Measurements from ENCODE around the gene PRKAR1B. TPM values are rescaled to one million over a fixed set of nuclear protein-coding genes. Genes with fewer than 3 reads are reported as not detected.

PRKAR1B gene
- total RNA-seq, 1 experiment from 2014 or later = 14.1 TPM

DNA sequence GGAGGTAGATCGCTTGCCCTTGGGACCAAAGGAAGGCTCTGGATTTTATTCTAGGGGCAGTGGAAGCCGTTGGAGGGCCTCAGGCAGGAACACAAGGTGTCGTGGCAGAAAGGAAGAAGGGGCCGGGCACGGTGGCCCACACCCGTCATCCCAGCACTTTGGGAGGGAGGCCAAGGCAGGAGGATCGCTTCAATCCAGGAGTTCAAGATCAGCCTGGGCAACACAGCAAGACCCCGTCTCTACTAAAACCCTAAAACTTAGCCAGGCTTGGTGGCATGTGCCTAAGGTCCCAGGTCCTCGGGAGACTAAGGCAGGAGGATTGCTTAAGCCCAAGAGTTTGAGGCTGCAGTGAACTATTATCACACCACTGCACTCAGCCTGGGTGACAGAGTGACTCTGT is 202.3 kb downstream of the PRKAR1B start (continued):
- TF ChIP-seq YY1 (IDR thresholded peaks at IDR 0.05; ENCODE audit: extremely low read depth, insufficient replicate concordance, low read depth, low read length) (no peak), SIN3A (IDR thresholded peaks at IDR 0.05; ENCODE audit: low read depth) (no peak), CBX3 (IDR thresholded peaks at IDR 0.05; ENCODE audit: low read depth) (no peak), ELF1 (IDR thresholded peaks at IDR 0.05; ENCODE audit: borderline replicate concordance, low read depth) (no peak), EGR1 (IDR thresholded peaks at IDR 0.05; ENCODE audit: low read depth) (no peak), FOSL1 (IDR thresholded peaks at IDR 0.05; ENCODE audit: low read depth) (no peak), POLR2AphosphoS5 (IDR thresholded peaks at IDR 0.05; ENCODE audit: low read depth, low read length) (no peak), RAD21 (IDR thresholded peaks at IDR 0.05; ENCODE audit: low read depth) (no peak), EZH2 (IDR thresholded peaks at IDR 0.05) (no peak)
- TF ChIP-seq, protein P1, sequence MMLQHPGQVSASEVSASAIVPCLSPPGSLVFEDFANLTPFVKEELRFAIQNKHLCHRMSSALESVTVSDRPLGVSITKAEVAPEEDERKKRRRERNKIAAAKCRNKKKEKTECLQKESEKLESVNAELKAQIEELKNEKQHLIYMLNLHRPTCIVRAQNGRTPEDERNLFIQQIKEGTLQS (IDR thresholded peaks at IDR 0.05) = no peak
- TF ChIP-seq, protein P2, sequence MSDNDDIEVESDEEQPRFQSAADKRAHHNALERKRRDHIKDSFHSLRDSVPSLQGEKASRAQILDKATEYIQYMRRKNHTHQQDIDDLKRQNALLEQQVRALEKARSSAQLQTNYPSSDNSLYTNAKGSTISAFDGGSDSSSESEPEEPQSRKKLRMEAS (IDR thresholded peaks at IDR 0.05) = no peak

DNA sequence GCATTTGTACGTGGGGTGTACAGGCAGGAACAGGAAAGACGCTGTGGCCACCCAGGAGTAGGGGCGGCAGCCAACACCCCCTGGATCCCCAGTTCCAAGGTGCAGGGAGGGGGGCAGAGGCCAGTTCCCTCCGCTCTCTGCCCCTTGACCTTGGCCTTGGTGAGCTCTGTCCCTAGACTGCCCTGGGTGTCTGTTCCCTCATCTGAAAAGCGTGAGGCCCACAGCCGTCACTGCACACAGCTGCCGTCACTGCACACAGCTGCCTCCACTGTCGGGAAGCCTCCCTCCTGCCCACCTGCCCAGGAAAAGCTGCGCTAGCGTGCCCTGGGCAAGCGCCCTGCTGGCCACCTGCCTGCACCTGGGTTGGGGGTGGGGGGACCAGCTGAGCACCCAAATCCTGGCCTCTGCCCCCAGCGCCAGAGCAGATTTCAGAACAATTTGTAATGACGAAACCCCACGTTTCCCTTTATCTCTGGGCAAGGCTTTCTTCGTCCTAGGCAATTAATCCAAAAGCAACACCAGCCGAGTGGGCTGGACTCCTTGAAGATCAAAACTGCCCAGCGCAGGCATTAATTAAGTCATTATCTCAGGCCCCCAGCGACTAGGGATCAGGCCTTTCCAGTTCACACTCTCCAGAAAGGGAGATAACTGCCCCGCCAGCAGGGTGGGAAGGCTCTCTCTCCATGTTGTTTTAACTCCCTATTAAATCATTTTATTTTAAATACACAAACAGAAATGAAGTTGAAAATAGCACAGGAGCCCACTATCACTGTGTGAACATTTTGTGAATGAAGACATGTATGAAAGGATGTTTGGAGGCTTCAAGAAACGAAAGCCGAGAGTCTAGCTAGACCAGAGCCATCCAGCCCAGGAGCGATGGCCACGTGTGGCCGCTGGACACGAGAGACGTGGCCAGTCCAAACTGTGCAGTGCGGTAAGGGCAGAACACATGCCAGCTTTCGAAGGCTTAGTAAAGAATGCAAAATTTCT is 203.4 kb downstream of the PRKAR1B start:
- H2AFZ ChIP-seq (ENCODE audit: low read depth, low read length, poor library complexity, severe bottlenecking) = no peak overlapping the region
- H3K36me3 ChIP-seq (ENCODE audit: control insufficient read depth in 1 of 2, insufficient read depth in 2 of 2, low read length in 2 of 2) = no peaks in the 10 kb centered on the region
- no peak for ATAC-seq
- no peak overlapping the region for H3K4me2 ChIP-seq (ENCODE audit: low read length)
- no TSS peak for BruUV-seq (replicated peaks)
- H4K20me1 ChIP-seq (ENCODE audit: insufficient read depth) = no peaks in the 10 kb centered on the region
- CTCF ChIA-PET = no interaction called here
- RAD21 ChIA-PET (ENCODE audit: low non-redundant PET in 1 of 2, low total read pairs in 2 of 2, uncharacterized antibody in 2 of 2, unreplicated experiment in 2 of 2) = interaction anchor here in 1 of 2 experiments (0.7 kb wide), 1 partner anchor 12 kb away, joined by 5 read pairs; no protein-coding TSS in a partner anchor
- H3K9me3 ChIP-seq (ENCODE audit: control insufficient read depth in 1 of 2, insufficient read depth in 1 of 2, low read depth in 1 of 2, low read length in 2 of 2) = no peaks in the 10 kb centered on the region; a peak in 1 of 4 replicates
- H3K4me3 ChIP-seq (replicated peaks in 1 of 2; ENCODE audit: low read depth in 1 of 2, low read length in 2 of 2) = no peak overlapping the region
- intact Hi-C loops (cut with micrococcal nuclease) = loop anchor here (2.0 kb wide), 1 partner anchor 15 kb away; no protein-coding TSS in a partner anchor
- no peaks in the 10 kb centered on the region for H3K27me3 ChIP-seq (ENCODE audit: insufficient read depth, low read length)
- TF ChIP-seq, protein P3, sequence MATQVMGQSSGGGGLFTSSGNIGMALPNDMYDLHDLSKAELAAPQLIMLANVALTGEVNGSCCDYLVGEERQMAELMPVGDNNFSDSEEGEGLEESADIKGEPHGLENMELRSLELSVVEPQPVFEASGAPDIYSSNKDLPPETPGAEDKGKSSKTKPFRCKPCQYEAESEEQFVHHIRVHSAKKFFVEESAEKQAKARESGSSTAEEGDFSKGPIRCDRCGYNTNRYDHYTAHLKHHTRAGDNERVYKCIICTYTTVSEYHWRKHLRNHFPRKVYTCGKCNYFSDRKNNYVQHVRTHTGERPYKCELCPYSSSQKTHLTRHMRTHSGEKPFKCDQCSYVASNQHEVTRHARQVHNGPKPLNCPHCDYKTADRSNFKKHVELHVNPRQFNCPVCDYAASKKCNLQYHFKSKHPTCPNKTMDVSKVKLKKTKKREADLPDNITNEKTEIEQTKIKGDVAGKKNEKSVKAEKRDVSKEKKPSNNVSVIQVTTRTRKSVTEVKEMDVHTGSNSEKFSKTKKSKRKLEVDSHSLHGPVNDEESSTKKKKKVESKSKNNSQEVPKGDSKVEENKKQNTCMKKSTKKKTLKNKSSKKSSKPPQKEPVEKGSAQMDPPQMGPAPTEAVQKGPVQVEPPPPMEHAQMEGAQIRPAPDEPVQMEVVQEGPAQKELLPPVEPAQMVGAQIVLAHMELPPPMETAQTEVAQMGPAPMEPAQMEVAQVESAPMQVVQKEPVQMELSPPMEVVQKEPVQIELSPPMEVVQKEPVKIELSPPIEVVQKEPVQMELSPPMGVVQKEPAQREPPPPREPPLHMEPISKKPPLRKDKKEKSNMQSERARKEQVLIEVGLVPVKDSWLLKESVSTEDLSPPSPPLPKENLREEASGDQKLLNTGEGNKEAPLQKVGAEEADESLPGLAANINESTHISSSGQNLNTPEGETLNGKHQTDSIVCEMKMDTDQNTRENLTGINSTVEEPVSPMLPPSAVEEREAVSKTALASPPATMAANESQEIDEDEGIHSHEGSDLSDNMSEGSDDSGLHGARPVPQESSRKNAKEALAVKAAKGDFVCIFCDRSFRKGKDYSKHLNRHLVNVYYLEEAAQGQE (IDR thresholded peaks at IDR 0.05; ENCODE audit: low read depth) = no peak
- TF ChIP-seq TCF7L2 (IDR thresholded peaks at IDR 0.05; ENCODE audit: borderline replicate concordance, extremely low read depth, insufficient read depth, insufficient read length) = no peak
- TF ChIP-seq RAD21 (IDR thresholded peaks at IDR 0.05; ENCODE audit: low read depth) = no peak
- no peak for TF ChIP-seq CBX3 (IDR thresholded peaks at IDR 0.05; ENCODE audit: low read depth)
- TF ChIP-seq EZH2 (IDR thresholded peaks at IDR 0.05) = no peak
- no peak for TF ChIP-seq SP1 (IDR thresholded peaks at IDR 0.05; ENCODE audit: low read depth)
- no peak for TF ChIP-seq CEBPB (IDR thresholded peaks at IDR 0.05; ENCODE audit: low read depth)
- no peak for TF ChIP-seq POLR2A (IDR thresholded peaks at IDR 0.05; ENCODE audit: borderline replicate concordance, extremely low read depth, insufficient read depth, insufficient read length)
- no peak for TF ChIP-seq FOSL1 (IDR thresholded peaks at IDR 0.05; ENCODE audit: low read depth)
- no peak for TF ChIP-seq EGR1 (IDR thresholded peaks at IDR 0.05; ENCODE audit: low read depth)
- TF ChIP-seq SRF (IDR thresholded peaks at IDR 0.05; ENCODE audit: low read depth) = no peak
- TF ChIP-seq EZH2phosphoT487 (IDR thresholded peaks at IDR 0.05; ENCODE audit: borderline replicate concordance) = no peak
- no peak for TF ChIP-seq JUND (IDR thresholded peaks at IDR 0.05)
- TF ChIP-seq ELF1 (IDR thresholded peaks at IDR 0.05; ENCODE audit: borderline replicate concordance, low read depth) = no peak
- TF ChIP-seq, protein P1 (IDR thresholded peaks at IDR 0.05) = no peak
- no peak for TF ChIP-seq POLR2AphosphoS5 (IDR thresholded peaks at IDR 0.05; ENCODE audit: low read depth, low read length)
- TF ChIP-seq ZFX (IDR thresholded peaks at IDR 0.05) = no peak
- TF ChIP-seq ZNF274 (IDR thresholded peaks at IDR 0.05; ENCODE audit: low read depth, low read length) = no peak
- no peak overlapping the region for H3K27ac ChIP-seq (ENCODE audit: low read depth, low read length)
- H3K9me2 ChIP-seq (ENCODE audit: insufficient read depth) = no peaks in the 10 kb centered on the region
- H3K9ac ChIP-seq (ENCODE audit: low read length) = no peak overlapping the region
- H3K79me2 ChIP-seq (ENCODE audit: insufficient read depth, low read length) = peaks cover 2% of the 10 kb centered on the region; the same call in 1 of the 2 replicates
- no peak for DNase-seq (ENCODE audit: low read depth, low spot score)
- POLR2A ChIA-PET = interaction anchor here (0.6 kb wide), 1 partner anchor 16 kb away, joined by 6 read pairs; no protein-coding TSS in a partner anchor
- peaks cover 28 to 49% of the 10 kb centered on the region in 2 experiments for H3K4me1 ChIP-seq (ENCODE audit: control insufficient read depth in 1 of 2, insufficient read depth in 2 of 2, low read length in 2 of 2)

Measured in HCT116 (cell line).